HG02885 (cell line): ENCODE measurements around the gene IL1RAPL1.

Source experiments
- ATAC-seq: cut with Tn5 transposase; IDR thresholded peaks from one replicate; pipeline ENCODE4 v1.9.1; 2021; ENCODE audit warnings: mild to moderate bottlenecking; ENCODE audit not compliant: unreplicated experiment, poor library complexity

IL1RAPL1 gene

GRCh38 chrX:28586981-28587551 lies at the start of gene IL1RAPL1:
IL1RAPL1 (plus strand) TSS chrX:28587446.
- no peak for ATAC-seq

- ATAC-seq: no peak
Observed at GRCh38 chrX:28542791-28543190, 44.5 kb upstream of the IL1RAPL1 start.

GRCh38 chrX:28549838-28550237 lies 37.4 kb upstream of the IL1RAPL1 start:
- ATAC-seq: no peak

- no peak for ATAC-seq
Observed at GRCh38 chrX:28550331-28550872, 36.8 kb upstream of the IL1RAPL1 start.

GRCh38 chrX:28552322-28552721 lies 34.9 kb upstream of the IL1RAPL1 start:
- no peak for ATAC-seq

GRCh38 chrX:28552882-28553829 lies 34.1 kb upstream of the IL1RAPL1 start:
- no peak for ATAC-seq

GRCh38 chrX:28576117-28576516 lies 11.1 kb upstream of the IL1RAPL1 start:
- ATAC-seq: no peak

- ATAC-seq: no peak
Observed at GRCh38 chrX:28581522-28581921, 5.7 kb upstream of the IL1RAPL1 start.

- no peak for ATAC-seq
Observed at GRCh38 chrX:28582511-28582910, 4.7 kb upstream of the IL1RAPL1 start.

GRCh38 chrX:28584025-28584424 lies 3.2 kb upstream of the IL1RAPL1 start:
- ATAC-seq: no peak

- no peak for ATAC-seq
Observed at GRCh38 chrX:28585767-28586166, 1.5 kb upstream of the IL1RAPL1 start.

- no peak for ATAC-seq
Observed at GRCh38 chrX:28586286-28586685, 960 bp upstream of the IL1RAPL1 start.

GRCh38 chrX:28589046-28589445 lies 1.8 kb downstream of the IL1RAPL1 start:
- no peak for ATAC-seq

- ATAC-seq: no peak
Observed at GRCh38 chrX:28590396-28590795, 3.1 kb downstream of the IL1RAPL1 start.

GRCh38 chrX:28591542-28591941 lies 4.3 kb downstream of the IL1RAPL1 start:
- ATAC-seq: no peak

- no peak for ATAC-seq
Observed at GRCh38 chrX:28595346-28595745, 8.1 kb downstream of the IL1RAPL1 start.

GRCh38 chrX:28599957-28600356 lies 12.7 kb downstream of the IL1RAPL1 start:
- no peak for ATAC-seq

- no peak for ATAC-seq
Observed at GRCh38 chrX:28609003-28609402, 21.8 kb downstream of the IL1RAPL1 start.

- no peak for ATAC-seq
Observed at GRCh38 chrX:28609917-28610613, 22.8 kb downstream of the IL1RAPL1 start.

- ATAC-seq: no peak
Observed at GRCh38 chrX:28610746-28611145, 23.5 kb downstream of the IL1RAPL1 start.

GRCh38 chrX:28613558-28613957 lies 26.3 kb downstream of the IL1RAPL1 start:
- ATAC-seq: no peak
